Sigmoid colon (tissue), 7 donors: ENCODE measurements around the gene RARG. TPM values are rescaled to one million over a fixed set of nuclear protein-coding genes. Genes with fewer than 3 reads are reported as not detected.

Experiments
- DNase-seq: peaks from one replicate; pipeline ENCODE4 v3.0.0-alpha.2; 2019
- H3K27ac ChIP-seq, 4 donors: fragments of 200-600 bp; sonication (generic); one replicate each; pipeline ENCODE4 v1.5.1; 2016 to 2019; ENCODE audit warnings: mild to moderate bottlenecking in 1 of 4
- H3K27me3 ChIP-seq, 3 donors: fragments of 200-600 bp; sonication (generic); one replicate each; pipeline ENCODE4 v1.5.1; 2019; ENCODE audit warnings: mild to moderate bottlenecking in 1 of 3
- H3K36me3 ChIP-seq, 4 donors: fragments of 200-600 bp; sonication (generic); one replicate each; pipeline ENCODE4 v1.5.1; 2016 to 2019
- H3K4me1 ChIP-seq, 4 donors: fragments of 200-600 bp; sonication (generic); one replicate each; pipeline ENCODE4 v1.5.1; 2017 to 2019
- H3K4me3 ChIP-seq, 4 donors: fragments of 200-600 bp; sonication (generic); one replicate each; pipeline ENCODE4 v1.5.1; 2017 to 2019; ENCODE audit warnings: mild to moderate bottlenecking in 2 of 4, moderate library complexity in 1 of 4
- H3K9me3 ChIP-seq, 4 donors: fragments of 200-600 bp in 3 of 4; sonication (generic) in 3 of 4; one replicate each; pipeline versions ENCODE4 v1.5.1 to v1.6.1; 2013 to 2019
- CTCF ChIP-seq, 4 experiments: fragments of 450-650 bp in 3 of 4; fragments of 200-600 bp in 1 of 4; IDR thresholded peaks; one replicate each; pipeline ENCODE4 v1.5.1; 2016 to 2019; ENCODE audit warnings: antibody characterized with exemption in 4 of 4, mild to moderate bottlenecking in 3 of 4, moderate library complexity in 2 of 4
- EP300 ChIP-seq, 4 donors: sonication (generic); formaldehyde crosslinking; IDR thresholded peaks; one replicate each; pipeline ENCODE4 v1.6.1; 2017; ENCODE audit warnings: antibody characterized with exemption in 4 of 4
- POLR2A ChIP-seq, 2 donors: fragments of 450-650 bp; IDR thresholded peaks; one replicate each; pipeline ENCODE4 v1.6.1; 2016; ENCODE audit warnings: antibody characterized with exemption in 2 of 2, mild to moderate bottlenecking in 2 of 2, moderate library complexity in 2 of 2
- POLR2AphosphoS5 ChIP-seq, 4 donors: sonication (generic); formaldehyde crosslinking; IDR thresholded peaks; one replicate each; pipeline ENCODE4 v1.6.1; 2017; ENCODE audit warnings: antibody characterized with exemption in 4 of 4
- WGBS, 2 donors: extraction: QIAGEN DNeasy Blood & Tissue Kit; methylation state at CpG; one replicate each; pipeline ENCODE4 v1.1.7; 2013; 5-methylcytosine and 5-hydroxymethylcytosine counted together
- intact Hi-C: fragments of 100-400 bp; cut with DNase I; formaldehyde crosslinking; loops from one replicate; pipeline ENCODE4 v1.15.1; 2023
- polyA plus RNA-seq, 3 donors: library from polyadenylated mRNA; stranded (reverse); fragments of 200-250 nt; gene quantifications; one replicate each; pipeline ENCODE4 v1.2.3, GENCODE V29; 2013
- total RNA-seq, 4 donors: library from RNA; depleted of rRNA; stranded (reverse); fragments of >200 nt; gene quantifications; one replicate each; pipeline ENCODE4 v1.1.0, GENCODE V29; 2016
- donor health status: healthy with polysubstance abuse.
- donor health status: Bipolar disorder and iron deficiency.
- donor health status: healthy.

Gene RARG
- total and polyA plus RNA-seq, 7 donors = 3.2 to 17.2 (median 10.3) TPM

- H3K27ac ChIP-seq = peak overlapping the region; percentile 1 to 95 (median 36)
- intact Hi-C loops = no loop called here
- 75 to 88% methylated on average over 12 of the region's 12 CpGs for WGBS, 2 donors
- no peaks in the 10 kb centered on the region for H3K27me3 ChIP-seq
- TF ChIP-seq CTCF (IDR thresholded peaks at IDR 0.05) (no peak), POLR2AphosphoS5 (IDR thresholded peaks at IDR 0.05) (no peak), EP300 (IDR thresholded peaks at IDR 0.05) (no peak), POLR2A (IDR thresholded peaks at IDR 0.05) (no peak)
- H3K4me1 ChIP-seq = peaks cover 0 to 53% (median 46%) of the 10 kb centered on the region in 4 donors
- H3K9me3 ChIP-seq = no peaks in the 10 kb centered on the region
- H3K36me3 ChIP-seq = peaks cover 42 to 58% (median 47%) of the 10 kb centered on the region in 4 donors
- DNase-seq = no peak
- no peak overlapping the region for H3K4me3 ChIP-seq
These were observed 17.1 kb downstream of the RARG start for GRCh38 chr12:53214687-53215455.

GRCh38 chr12:53214221-53214620, 17.8 kb downstream of the RARG start:
- TF ChIP-seq CTCF (IDR thresholded peaks at IDR 0.05) = no peak
- no peak for TF ChIP-seq POLR2AphosphoS5 (IDR thresholded peaks at IDR 0.05)
- TF ChIP-seq POLR2A (IDR thresholded peaks at IDR 0.05) = no peak
- no peak for TF ChIP-seq EP300 (IDR thresholded peaks at IDR 0.05)
- DNase-seq = no peak
- no peak overlapping the region for H3K4me3 ChIP-seq
- H3K9me3 ChIP-seq = no peaks in the 10 kb centered on the region
- peaks cover 42 to 60% (median 47%) of the 10 kb centered on the region in 4 donors for H3K36me3 ChIP-seq
- intact Hi-C loops = no loop called here
- peak overlapping the region; percentile 1 to 40 (median 22) for H3K27ac ChIP-seq
- peaks cover 0 to 54% (median 47%) of the 10 kb centered on the region in 4 donors for H3K4me1 ChIP-seq
- WGBS, 2 donors = 88 to 90% methylated on average over 5 of the region's 5 CpGs
- H3K27me3 ChIP-seq = no peaks in the 10 kb centered on the region

- peak in 2 of 4 donors; percentile 10 to 18 for TF ChIP-seq POLR2AphosphoS5 (IDR thresholded peaks at IDR 0.05)
- TF ChIP-seq POLR2A (IDR thresholded peaks at IDR 0.05) = no peak
- TF ChIP-seq CTCF (IDR thresholded peaks at IDR 0.05) = peak; percentile 94 to 97 (median 97)
- Histone ChIP-seq H3K4me3 (no peak overlapping the region), H3K27ac (peak overlapping the region in 2 of 4 donors; percentile 25 to 26), H3K36me3 (peaks cover 42 to 60% (median 47%) of the 10 kb centered on the region in 4 donors), H3K4me1 (peaks cover 0 to 59% (median 51%) of the 10 kb centered on the region in 4 donors), H3K27me3 (no peaks in the 10 kb centered on the region), H3K9me3 (no peaks in the 10 kb centered on the region)
- intact Hi-C loops = loop anchor here (1.0 kb wide), 3 partner anchors 39 to 75 kb away; partner anchors contain the start of gene ESPL1
- WGBS, 2 donors = 12 to 14% methylated on average over 14 of the region's 14 CpGs
- DNase-seq = peak; percentile 91
These were observed 18.7 kb downstream of the RARG start for GRCh38 chr12:53213348-53213747.

GRCh38 chr12:53212931-53213330, 19.1 kb downstream of the RARG start:
- DNase-seq = no peak
- intact Hi-C loops = loop anchor here (1.0 kb wide), 3 partner anchors 39 to 75 kb away; partner anchors contain the start of gene ESPL1
- WGBS, 2 donors = 63% methylated on average over 12 of the region's 12 CpGs
- H3K4me3 ChIP-seq = no peak overlapping the region
- no peaks in the 10 kb centered on the region for H3K9me3 ChIP-seq
- peak overlapping the region in 2 of 4 donors; percentile 25 to 26 for H3K27ac ChIP-seq
- peaks cover 0 to 59% (median 49%) of the 10 kb centered on the region in 4 donors for H3K4me1 ChIP-seq
- no peaks in the 10 kb centered on the region for H3K27me3 ChIP-seq
- H3K36me3 ChIP-seq = peaks cover 42 to 60% (median 47%) of the 10 kb centered on the region in 4 donors
- TF ChIP-seq POLR2A (IDR thresholded peaks at IDR 0.05) (no peak), POLR2AphosphoS5 (IDR thresholded peaks at IDR 0.05) (no peak), EP300 (IDR thresholded peaks at IDR 0.05) (no peak), CTCF (IDR thresholded peaks at IDR 0.05) (no peak)
